GM23248 (cell line): ENCODE results near the gene GOLGA6L10.
"Not testable (repeated sequence)": the region's sequence is repeated elsewhere in the genome, so short reads cannot be mapped to it uniquely, and the experiment has no call there.

ENCODE experiments used
- EZH2 ChIP-seq: fragments of 200-600 bp; sonication (generic); IDR thresholded peaks from 2 replicates; pipeline ENCODE4 v1.6.1; 2018; ENCODE audit warnings: antibody characterized with exemption, mild to moderate bottlenecking; ENCODE audit not compliant: insufficient read depth, poor library complexity, severe bottlenecking
- EZH2phosphoT487 ChIP-seq: fragments of 200-600 bp; sonication (generic); IDR thresholded peaks from 2 replicates; pipeline ENCODE4 v1.6.1; 2018; ENCODE audit warnings: antibody characterized with exemption, moderate library complexity, mild to moderate bottlenecking, low read depth; ENCODE audit not compliant: insufficient read depth

GRCh38 chr15:82322488-82322887 lies 26.8 kb downstream of the GOLGA6L10 start:
- TF ChIP-seq EZH2, EZH2phosphoT487: not testable (repeated sequence)
